Measurements from ENCODE around the gene TIAL1. TPM values are rescaled to one million over a fixed set of nuclear protein-coding genes. Genes with fewer than 3 reads are reported as not detected.

Gene TIAL1
- total and polyA plus RNA-seq, 4 donors: 19.7 to 28.7 (median 23.4) TPM

Other genes with a start within 250 kb of the TIAL1 start
- gene RGS10, start 54.2 kb downstream of the TIAL1 start, total RNA-seq: 10 to 100 TPM in 1 of 2 donors, 1 to 10 TPM in 1; 1.8 to 51.9 TPM
- 1 to 10 TPM; 1.8 to 2.6 TPM for gene RGS10, start 54.2 kb downstream of the TIAL1 start, polyA plus RNA-seq
- 1 to 10 TPM; 2.2 to 6.0 TPM for gene BAG3, start 54.4 kb upstream of the TIAL1 start, total RNA-seq
- 10 to 100 TPM in 1 of 2 donors, 1 to 10 TPM in 1; 6.6 to 15.1 TPM for gene BAG3, start 54.4 kb upstream of the TIAL1 start, polyA plus RNA-seq
- gene INPP5F, start 129.1 kb upstream of the TIAL1 start, total RNA-seq: 1 to 10 TPM; 2.8 to 8.1 TPM
- gene INPP5F, start 129.1 kb upstream of the TIAL1 start, polyA plus RNA-seq: 1 to 10 TPM; 1.1 to 1.5 TPM